ENCODE results near the gene ZC3H4.

GRCh38 chr19:47107202-47107952 is 6.2 kb downstream of the ZC3H4 start:
- TF ChIP-seq CTCF (conservative IDR thresholded peaks at IDR 0.05; ENCODE audit: low read depth, low read length) (no peak), EZH2 (IDR thresholded peaks at IDR 0.05; ENCODE audit: borderline replicate concordance, low read depth, low read length, poor library complexity, severe bottlenecking) (no peak)

Data from A673 (cell line).